ENCODE data around the gene HEPHL1.
"Not testable (repeated sequence)": the region's sequence is repeated elsewhere in the genome, so short reads cannot be mapped to it uniquely, and the experiment has no call there.

DNA sequence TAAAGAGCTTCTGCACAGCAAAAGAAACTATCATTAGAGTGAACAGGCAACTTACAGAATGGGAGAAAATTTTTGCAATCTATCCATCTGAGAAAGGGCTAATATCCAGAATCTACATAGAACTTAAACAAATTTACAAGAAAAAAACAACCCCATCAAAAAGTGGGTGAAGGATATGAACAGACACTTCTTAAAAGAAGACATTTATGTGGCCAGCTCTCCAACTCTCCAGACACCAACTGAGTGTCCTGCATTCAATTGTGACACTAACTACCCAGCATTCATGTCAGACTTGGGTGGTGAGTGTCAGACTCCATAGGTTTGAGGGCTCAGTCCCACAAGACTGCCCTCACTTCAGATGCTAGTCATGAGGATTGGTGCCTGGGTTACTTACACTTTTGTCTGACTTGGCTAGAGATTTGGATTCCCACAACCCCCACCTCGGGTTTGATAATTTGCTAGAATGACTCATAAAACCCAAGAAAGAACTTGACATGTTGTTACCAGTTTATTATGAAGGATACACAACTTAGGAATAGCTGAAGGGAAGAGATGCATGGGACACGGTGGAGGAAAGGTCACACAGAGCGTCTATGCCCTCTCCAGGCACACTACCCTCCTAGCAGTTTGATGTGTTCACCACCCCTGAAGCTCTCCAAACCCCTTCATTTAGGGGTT is 44.4 kb upstream of the HEPHL1 start:
- TF ChIP-seq, protein P1, sequence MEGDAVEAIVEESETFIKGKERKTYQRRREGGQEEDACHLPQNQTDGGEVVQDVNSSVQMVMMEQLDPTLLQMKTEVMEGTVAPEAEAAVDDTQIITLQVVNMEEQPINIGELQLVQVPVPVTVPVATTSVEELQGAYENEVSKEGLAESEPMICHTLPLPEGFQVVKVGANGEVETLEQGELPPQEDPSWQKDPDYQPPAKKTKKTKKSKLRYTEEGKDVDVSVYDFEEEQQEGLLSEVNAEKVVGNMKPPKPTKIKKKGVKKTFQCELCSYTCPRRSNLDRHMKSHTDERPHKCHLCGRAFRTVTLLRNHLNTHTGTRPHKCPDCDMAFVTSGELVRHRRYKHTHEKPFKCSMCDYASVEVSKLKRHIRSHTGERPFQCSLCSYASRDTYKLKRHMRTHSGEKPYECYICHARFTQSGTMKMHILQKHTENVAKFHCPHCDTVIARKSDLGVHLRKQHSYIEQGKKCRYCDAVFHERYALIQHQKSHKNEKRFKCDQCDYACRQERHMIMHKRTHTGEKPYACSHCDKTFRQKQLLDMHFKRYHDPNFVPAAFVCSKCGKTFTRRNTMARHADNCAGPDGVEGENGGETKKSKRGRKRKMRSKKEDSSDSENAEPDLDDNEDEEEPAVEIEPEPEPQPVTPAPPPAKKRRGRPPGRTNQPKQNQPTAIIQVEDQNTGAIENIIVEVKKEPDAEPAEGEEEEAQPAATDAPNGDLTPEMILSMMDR (IDR thresholded peaks at IDR 0.05), result not testable (repeated sequence)
- not testable (repeated sequence) for TF ChIP-seq POLR2A (IDR thresholded peaks at IDR 0.05)

All from breast epithelium (tissue), 3 donors.